Common myeloid progenitor, CD34-positive (primary cell): ENCODE measurements around the gene CSH2.
"Not testable (repeated sequence)": the region's sequence is repeated elsewhere in the genome, so short reads cannot be mapped to it uniquely, and the experiment has no call there.

Source experiments
- CTCF ChIA-PET: fragments of 350-600 bp; sonication (Branson Sonifier 250); formaldehyde crosslinking; loops from one replicate; lab custom pipeline; 2021; ENCODE audit warnings: antibody characterized with exemption; lab: Charles Lee
- POLR2A ChIA-PET: fragments of 350-600 bp; sonication (Branson Sonifier 250); formaldehyde crosslinking; loops from one replicate; lab custom pipeline; 2021; ENCODE audit warnings: antibody characterized with exemption; lab: Charles Lee
- DNase-seq, 3 donors: peaks; one replicate each; pipeline versions ENCODE4 v3.0.0 to v3.0.0-alpha.2; 2013
- H3K27ac ChIP-seq, 2 experiments: 1 replicate in 1 of 2; 2 replicates in 1 of 2; pipeline ENCODE4 v1.7.0; 2013; ENCODE audit warnings: inconsistent platforms in 2 of 2, low read length in 2 of 2, mild to moderate bottlenecking in 2 of 2, low read depth in 1 of 2, moderate library complexity in 1 of 2; ENCODE audit not compliant: severe bottlenecking in 2 of 2, insufficient read depth in 1 of 2, poor library complexity in 1 of 2
- H3K27me3 ChIP-seq, 5 experiments: replicated peaks in 2 of 5; 1 replicate in 3 of 5; 2 replicates in 2 of 5; pipeline versions ENCODE4 v1.6.1 to v1.7.0; 2013; ENCODE audit warnings: low read length in 4 of 5, mild to moderate bottlenecking in 2 of 5, moderate library complexity in 2 of 5, inconsistent platforms in 1 of 5; ENCODE audit not compliant: insufficient read depth in 5 of 5, control insufficient read depth in 4 of 5
- H3K36me3 ChIP-seq, 4 experiments: 1 replicate in 2 of 4; 2 replicates in 2 of 4; pipeline versions ENCODE4 v1.6.1 to v1.7.0; 2013; ENCODE audit warnings: low read length in 3 of 4, control low read depth in 1 of 4, mild to moderate bottlenecking in 1 of 4; ENCODE audit not compliant: control insufficient read depth in 4 of 4, insufficient read depth in 4 of 4
- H3K4me1 ChIP-seq, 4 experiments: 1 replicate in 3 of 4; 2 replicates in 1 of 4; pipeline versions ENCODE4 v1.6.1 to v1.7.1; 2013; ENCODE audit warnings: low read length in 3 of 4, mild to moderate bottlenecking in 3 of 4, control low read depth in 1 of 4, inconsistent platforms in 1 of 4, moderate library complexity in 1 of 4; ENCODE audit not compliant: control insufficient read depth in 4 of 4, insufficient read depth in 4 of 4; ENCODE audit errors: control extremely low read depth in 1 of 4
- H3K4me3 ChIP-seq, 7 experiments: 1 replicate in 4 of 7; 2 replicates in 3 of 7; pipeline versions ENCODE4 v1.5.1 to v1.7.0; 2013; ENCODE audit warnings: mild to moderate bottlenecking in 7 of 7, low read length in 6 of 7, moderate library complexity in 6 of 7, inconsistent platforms in 2 of 7, low read depth in 2 of 7, control low read depth in 1 of 7; ENCODE audit not compliant: insufficient read depth in 4 of 7, control insufficient read depth in 1 of 7; ENCODE audit errors: extremely low read depth in 1 of 7
- H3K9me3 ChIP-seq, 5 experiments: 1 replicate in 4 of 5; 2 replicates in 1 of 5; pipeline versions ENCODE4 v1.6.1 to v1.7.1; 2013; ENCODE audit warnings: low read length in 4 of 5, mild to moderate bottlenecking in 2 of 5, inconsistent platforms in 1 of 5, low read depth in 1 of 5, moderate library complexity in 1 of 5; ENCODE audit not compliant: control insufficient read depth in 4 of 5, insufficient read depth in 2 of 5; ENCODE audit errors: control extremely low read depth in 1 of 5
- WGBS: methylation state at CpG from one replicate; pipeline ENCODE4 v1.1.5; 2013; ENCODE audit not compliant: insufficient coverage; 5-methylcytosine and 5-hydroxymethylcytosine counted together

Gene CSH2

DNA sequence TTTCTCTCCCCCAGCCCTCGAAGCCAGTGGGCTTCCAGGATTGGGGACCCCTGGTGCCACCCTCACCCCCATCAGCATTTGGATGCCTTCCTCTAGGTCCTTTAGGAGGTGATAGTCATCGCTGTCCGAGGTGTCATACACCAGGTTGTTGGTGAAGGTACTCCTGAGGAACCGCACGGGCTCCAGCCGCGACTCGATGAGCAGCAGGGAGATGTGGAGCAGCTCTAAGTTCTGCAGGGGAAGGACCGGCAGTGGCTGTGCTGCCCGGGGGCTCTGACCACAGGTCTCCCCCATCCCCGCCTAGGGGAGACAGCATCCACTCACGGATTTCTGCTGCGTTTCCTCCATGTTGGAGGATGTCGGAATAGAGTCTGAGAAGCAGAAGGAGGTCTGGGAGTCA, 36.6 kb upstream of the CSH2 start:
- 93% methylated on average over 12 of the region's 14 CpGs for WGBS
- POLR2A ChIA-PET: no interaction called here
- Histone ChIP-seq H3K27me3 (no peaks in the 10 kb centered on the region), H3K9me3 (no peaks in the 10 kb centered on the region), H3K4me1 (no peaks in the 10 kb centered on the region), H3K27ac (no peak overlapping the region), H3K36me3 (no peaks in the 10 kb centered on the region), H3K4me3 (no peak overlapping the region)
- no peak for DNase-seq
- CTCF ChIA-PET: interaction anchor here (0.7 to 4.0 kb wide), 10 partner anchors 20 to 221 kb away, joined by 3 to 27 read pairs (median 4); partner anchors contain the start of gene ERN1

- H3K36me3 ChIP-seq, POLR2A ChIA-PET, H3K9me3 ChIP-seq, H3K4me1 ChIP-seq, H3K27me3 ChIP-seq, DNase-seq, H3K27ac ChIP-seq, H3K4me3 ChIP-seq: not testable (repeated sequence)
- CTCF ChIA-PET: interaction anchor here (2.7 to 3.0 kb wide), 2 partner anchors 19 to 221 kb away, joined by 7 to 10 read pairs; partner anchors contain the start of gene ERN1
- WGBS: 96% methylated on average over 5 of the region's 10 CpGs
Observed at GRCh38 chr17:63909586-63909985, 36.1 kb upstream of the CSH2 start.

- H3K4me1 ChIP-seq, POLR2A ChIA-PET, H3K36me3 ChIP-seq, H3K4me3 ChIP-seq, H3K27ac ChIP-seq, H3K9me3 ChIP-seq, H3K27me3 ChIP-seq: not testable (repeated sequence)
- peak in 2 of 3 donors; percentile 49 to 52 for DNase-seq
- 95% methylated on average over 4 of the region's 12 CpGs for WGBS
- CTCF ChIA-PET: interaction anchor here (0.5 to 1.7 kb wide), 5 partner anchors 13 to 115 kb away, joined by 3 to 5 read pairs (median 4); no protein-coding TSS in a partner anchor
Observed at GRCh38 chr17:63907161-63907778, 33.8 kb upstream of the CSH2 start.

- H3K27ac ChIP-seq, H3K9me3 ChIP-seq, H3K4me3 ChIP-seq, H3K36me3 ChIP-seq, H3K4me1 ChIP-seq, DNase-seq, H3K27me3 ChIP-seq: not testable (repeated sequence)
- CTCF ChIA-PET: interaction anchor here (0.7 to 5.0 kb wide), 12 partner anchors 9 to 228 kb away, joined by 3 to 32 read pairs (median 3); partner anchors contain the start of genes GH2 and ICAM2
- POLR2A ChIA-PET: interaction anchor here (0.8 kb wide), 1 partner anchor 156 kb away, joined by 3 read pairs; no protein-coding TSS in a partner anchor
- WGBS: 100% methylated on average over 6 of the region's 8 CpGs
Observed at GRCh38 chr17:63904796-63905195, 31.3 kb upstream of the CSH2 start.

GRCh38 chr17:63903787-63904201, 30.3 kb upstream of the CSH2 start:
- CTCF ChIA-PET: interaction anchor here (0.6 to 5.0 kb wide), 11 partner anchors 10 to 635 kb away, joined by 3 to 32 read pairs (median 3); partner anchors contain the start of genes GH1 and ICAM2
- DNase-seq: peak; percentile 22 to 39 (median 23)
- H3K9me3 ChIP-seq, POLR2A ChIA-PET, H3K4me1 ChIP-seq, H3K27ac ChIP-seq, H3K36me3 ChIP-seq, H3K27me3 ChIP-seq, H3K4me3 ChIP-seq: not testable (repeated sequence)
- WGBS: 40% methylated on average over 2 of the region's 5 CpGs

DNA sequence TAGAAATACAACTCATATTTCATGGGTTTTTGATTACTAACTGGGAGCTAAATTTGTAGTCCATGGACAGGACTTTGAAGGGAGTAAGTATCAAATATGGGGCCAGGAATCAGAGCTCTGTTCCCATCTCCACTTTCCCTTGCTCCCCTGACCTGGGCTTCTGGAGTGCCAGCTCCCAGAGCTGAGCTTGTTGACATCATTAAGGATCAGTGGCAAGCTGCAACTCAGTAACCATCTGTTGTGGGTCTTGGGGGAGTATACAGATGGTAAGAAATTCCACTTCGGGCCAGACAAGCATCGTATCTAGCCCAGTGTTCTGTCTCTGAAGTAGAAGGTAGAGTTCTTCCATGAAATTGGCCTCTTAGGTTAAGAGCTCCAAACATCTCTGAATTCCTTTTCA, 28.5 kb upstream of the CSH2 start:
- CTCF ChIA-PET: interaction anchor here (1.0 to 5.0 kb wide), 9 partner anchors 11 to 123 kb away, joined by 3 to 32 read pairs (median 7); partner anchors contain the start of gene GH1
- H3K27ac ChIP-seq, H3K27me3 ChIP-seq, H3K4me1 ChIP-seq, H3K36me3 ChIP-seq, H3K4me3 ChIP-seq, H3K9me3 ChIP-seq, DNase-seq: not testable (repeated sequence)
- POLR2A ChIA-PET: interaction anchor here (0.6 kb wide), 1 partner anchor 127 kb away, joined by 3 read pairs; no protein-coding TSS in a partner anchor
- WGBS: 89% methylated on average over 2 of the region's 2 CpGs
